ENCODE data around the gene P4HA2.

The P4HA2 gene

DNA sequence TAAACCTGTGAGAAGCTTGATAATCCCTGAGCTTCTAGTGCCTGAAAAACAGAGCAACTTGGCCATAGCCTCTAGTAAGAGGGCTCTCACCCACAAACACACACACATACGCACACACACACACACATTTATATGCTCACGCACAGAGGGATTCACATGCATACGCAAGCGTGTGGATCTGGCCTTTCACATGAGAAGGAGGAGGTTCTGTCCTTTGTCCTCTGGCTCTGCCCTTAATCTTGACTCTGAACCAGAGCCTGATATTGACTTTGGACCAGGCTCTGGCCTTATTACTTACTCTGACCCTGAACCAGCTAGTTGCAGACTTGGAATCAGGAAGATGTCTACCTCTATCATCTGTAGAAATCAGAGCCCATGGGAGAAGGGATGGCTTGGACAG, 10.0 kb upstream of the P4HA2 start:
- TF ChIP-seq ZFX (IDR thresholded peaks at IDR 0.05): no peak
- TF ChIP-seq, protein P1, sequence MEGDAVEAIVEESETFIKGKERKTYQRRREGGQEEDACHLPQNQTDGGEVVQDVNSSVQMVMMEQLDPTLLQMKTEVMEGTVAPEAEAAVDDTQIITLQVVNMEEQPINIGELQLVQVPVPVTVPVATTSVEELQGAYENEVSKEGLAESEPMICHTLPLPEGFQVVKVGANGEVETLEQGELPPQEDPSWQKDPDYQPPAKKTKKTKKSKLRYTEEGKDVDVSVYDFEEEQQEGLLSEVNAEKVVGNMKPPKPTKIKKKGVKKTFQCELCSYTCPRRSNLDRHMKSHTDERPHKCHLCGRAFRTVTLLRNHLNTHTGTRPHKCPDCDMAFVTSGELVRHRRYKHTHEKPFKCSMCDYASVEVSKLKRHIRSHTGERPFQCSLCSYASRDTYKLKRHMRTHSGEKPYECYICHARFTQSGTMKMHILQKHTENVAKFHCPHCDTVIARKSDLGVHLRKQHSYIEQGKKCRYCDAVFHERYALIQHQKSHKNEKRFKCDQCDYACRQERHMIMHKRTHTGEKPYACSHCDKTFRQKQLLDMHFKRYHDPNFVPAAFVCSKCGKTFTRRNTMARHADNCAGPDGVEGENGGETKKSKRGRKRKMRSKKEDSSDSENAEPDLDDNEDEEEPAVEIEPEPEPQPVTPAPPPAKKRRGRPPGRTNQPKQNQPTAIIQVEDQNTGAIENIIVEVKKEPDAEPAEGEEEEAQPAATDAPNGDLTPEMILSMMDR (conservative IDR thresholded peaks at IDR 0.05): no peak
- H3K27ac ChIP-seq: no peak overlapping the region

DNA sequence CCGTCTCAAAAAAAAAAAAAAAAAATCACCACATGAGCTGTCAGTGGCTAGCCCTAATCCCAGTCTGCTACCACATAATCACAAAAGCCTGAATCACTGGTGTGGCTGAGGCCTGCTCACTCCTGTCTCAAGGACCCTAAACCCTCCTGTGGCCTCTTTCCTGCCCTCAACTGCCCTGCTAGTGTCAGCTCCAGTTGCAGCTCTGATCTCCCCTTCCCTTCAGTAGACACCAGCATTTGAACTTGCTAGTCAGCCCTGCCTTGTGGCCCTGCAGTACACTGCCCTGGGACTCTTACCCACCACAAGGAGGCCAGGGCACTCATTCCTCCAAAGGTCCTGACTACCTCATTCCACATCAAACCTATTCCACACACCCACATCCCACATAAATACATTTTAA, 9.5 kb upstream of the P4HA2 start:
- TF ChIP-seq, protein P1 (conservative IDR thresholded peaks at IDR 0.05): no peak
- TF ChIP-seq ZFX (IDR thresholded peaks at IDR 0.05): no peak
- H3K27ac ChIP-seq: no peak overlapping the region

DNA sequence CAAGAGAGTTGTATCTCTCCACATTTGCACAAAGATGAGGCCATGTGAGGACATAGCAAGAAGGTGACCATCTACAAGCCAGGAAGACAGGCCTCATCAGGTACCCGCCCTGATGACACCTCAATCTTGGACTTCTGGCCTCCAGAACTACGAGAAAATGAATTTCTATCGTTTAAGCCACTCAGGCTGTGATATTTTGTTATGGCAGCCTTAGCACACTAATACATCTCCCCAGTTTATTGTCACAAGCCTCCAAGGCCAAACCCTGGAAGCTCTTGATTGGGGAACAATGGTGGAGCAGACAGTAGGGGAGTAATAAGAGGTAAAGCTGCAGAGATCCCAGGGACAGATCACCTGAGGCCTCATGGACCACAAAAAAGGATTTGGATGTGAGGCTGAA, 7.7 kb upstream of the P4HA2 start:
- no peak overlapping the region for H3K27ac ChIP-seq
- TF ChIP-seq ZFX (IDR thresholded peaks at IDR 0.05): no peak
- TF ChIP-seq, protein P1 (conservative IDR thresholded peaks at IDR 0.05): no peak

DNA sequence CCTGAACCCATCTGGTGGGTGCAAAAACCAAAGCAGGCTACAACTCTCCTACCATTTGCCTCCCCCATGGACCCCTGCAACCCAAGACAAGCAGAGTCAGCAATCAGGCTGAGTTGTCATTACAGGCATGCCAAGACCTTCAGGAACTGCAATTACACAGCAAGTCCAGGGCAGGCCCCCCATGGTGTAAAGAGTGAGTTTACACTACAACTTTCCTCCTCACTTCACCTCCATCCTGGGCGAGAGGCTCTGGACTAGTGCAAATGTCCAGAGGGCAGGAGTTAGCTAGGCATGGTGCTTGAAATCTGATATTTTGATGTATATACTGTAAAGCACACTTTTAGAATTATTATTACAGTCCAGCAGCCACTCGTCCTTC, 7.0 kb upstream of the P4HA2 start:
- TF ChIP-seq, protein P1 (conservative IDR thresholded peaks at IDR 0.05): no peak
- TF ChIP-seq ZFX (IDR thresholded peaks at IDR 0.05): no peak

DNA sequence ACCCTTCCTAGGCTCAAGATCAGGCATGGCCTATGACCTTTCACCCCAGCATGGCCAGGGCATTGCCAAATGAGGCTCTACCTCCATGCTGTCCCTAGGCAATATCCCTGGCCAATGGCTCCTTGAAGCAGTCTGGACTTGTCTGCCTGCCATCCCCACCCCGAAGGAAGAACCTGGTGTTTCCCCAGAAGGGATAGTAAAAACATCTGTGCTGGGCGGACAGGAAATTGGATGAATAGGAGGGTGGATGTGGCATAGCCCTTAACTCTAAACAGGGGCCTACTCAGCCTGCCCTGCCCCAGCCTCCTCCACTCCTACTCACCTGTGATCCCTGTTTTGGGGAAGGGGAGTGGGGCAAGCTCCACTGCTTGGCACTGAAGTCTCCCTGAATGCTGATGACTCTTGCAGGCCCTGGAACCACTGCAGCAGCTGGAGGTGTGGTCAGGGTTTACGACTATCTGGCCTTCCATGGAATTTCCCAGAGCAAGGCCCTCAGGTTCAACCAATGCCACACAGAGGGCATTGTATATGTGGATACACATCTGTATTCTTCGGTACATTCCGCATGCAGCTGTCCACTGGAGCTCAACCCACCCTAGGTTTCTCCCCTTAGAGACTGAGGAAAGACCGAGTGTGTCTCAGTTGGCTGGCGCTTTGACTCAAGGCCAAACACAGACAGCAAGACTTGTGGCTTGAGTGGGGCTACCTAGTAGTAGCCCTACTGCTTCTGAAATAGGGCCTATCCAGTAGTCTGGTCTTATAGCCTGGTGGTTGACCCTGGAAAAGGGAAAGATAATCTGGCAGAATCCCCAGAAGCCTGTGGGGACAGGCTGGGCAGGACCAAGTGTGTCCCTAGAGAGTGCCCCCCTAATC, 6.4 kb upstream of the P4HA2 start:
- TF ChIP-seq ZFX (IDR thresholded peaks at IDR 0.05): no peak
- TF ChIP-seq, protein P1 (conservative IDR thresholded peaks at IDR 0.05): no peak

More for the DNA sequence above, 7.0 kb upstream of the P4HA2 start:
- H3K27ac ChIP-seq: no peak overlapping the region

DNA sequence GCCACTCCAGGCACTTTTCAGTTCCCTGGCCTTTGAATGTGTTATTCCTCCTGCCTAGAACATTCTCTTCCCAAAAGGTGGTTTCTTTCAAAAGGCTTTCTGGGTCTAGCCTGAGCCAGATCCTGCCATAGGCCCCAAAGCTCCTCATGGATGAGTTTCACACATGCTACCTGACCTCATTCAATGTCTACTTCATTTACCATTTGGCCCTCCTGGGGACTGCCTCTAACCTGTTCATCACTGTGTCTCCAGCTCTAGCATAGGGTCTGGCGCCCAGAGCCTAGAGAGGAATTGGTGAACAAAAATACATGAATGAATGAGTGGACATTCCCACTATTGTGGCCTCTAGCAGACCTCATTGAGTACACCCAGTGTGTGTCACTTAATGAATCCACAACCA, 5.4 kb upstream of the P4HA2 start:
- no peak overlapping the region for H3K27ac ChIP-seq
- no peak for TF ChIP-seq ZFX (IDR thresholded peaks at IDR 0.05)
- TF ChIP-seq, protein P1 (conservative IDR thresholded peaks at IDR 0.05): no peak

More for the DNA sequence above, 6.4 kb upstream of the P4HA2 start:
- no peak overlapping the region for H3K27ac ChIP-seq

DNA sequence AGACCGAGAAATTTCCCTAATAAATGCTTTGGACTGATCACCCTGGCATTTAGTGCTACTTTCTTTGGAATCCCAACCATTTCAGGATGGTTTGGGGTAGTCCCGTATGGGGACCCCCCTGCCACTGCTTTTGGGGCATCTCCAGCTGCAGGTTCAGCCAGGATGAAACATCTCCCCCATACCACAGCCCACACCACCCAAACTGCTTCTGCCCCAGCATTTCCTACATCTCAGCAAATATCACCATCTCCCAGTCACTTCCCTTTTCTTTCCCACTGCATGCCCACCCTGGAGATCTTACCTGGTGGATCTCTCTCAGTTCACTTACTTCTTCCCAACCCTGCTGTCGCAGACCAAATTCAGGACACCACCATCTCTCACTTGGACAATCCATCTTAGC, 4.8 kb upstream of the P4HA2 start:
- TF ChIP-seq, protein P1 (conservative IDR thresholded peaks at IDR 0.05): no peak
- TF ChIP-seq ZFX (IDR thresholded peaks at IDR 0.05): no peak
- no peak overlapping the region for H3K27ac ChIP-seq

All from C4-2B (cell line).